Rectal smooth muscle tissue (tissue), 1 donor: ENCODE measurements around the gene RUFY4.

Experiments
- H3K27ac ChIP-seq: one replicate; pipeline ENCODE4 v1.7.0; 2013; ENCODE audit warnings: low read depth, low read length, inconsistent platforms
- H3K27me3 ChIP-seq: one replicate; pipeline ENCODE4 v1.7.0; 2013; ENCODE audit warnings: low read length; ENCODE audit not compliant: control insufficient read depth, insufficient read depth
- H3K36me3 ChIP-seq: one replicate; pipeline ENCODE4 v1.7.0; 2013; ENCODE audit warnings: low read length; ENCODE audit not compliant: control insufficient read depth, insufficient read depth
- H3K4me1 ChIP-seq: one replicate; pipeline ENCODE4 v1.7.0; 2013; ENCODE audit warnings: low read length; ENCODE audit not compliant: control insufficient read depth, insufficient read depth
- H3K4me3 ChIP-seq: one replicate; pipeline ENCODE4 v1.7.0; 2013; ENCODE audit warnings: low read length
- H3K9ac ChIP-seq: one replicate; pipeline ENCODE4 v1.7.0; 2013; ENCODE audit warnings: low read length

Gene RUFY4

DNA sequence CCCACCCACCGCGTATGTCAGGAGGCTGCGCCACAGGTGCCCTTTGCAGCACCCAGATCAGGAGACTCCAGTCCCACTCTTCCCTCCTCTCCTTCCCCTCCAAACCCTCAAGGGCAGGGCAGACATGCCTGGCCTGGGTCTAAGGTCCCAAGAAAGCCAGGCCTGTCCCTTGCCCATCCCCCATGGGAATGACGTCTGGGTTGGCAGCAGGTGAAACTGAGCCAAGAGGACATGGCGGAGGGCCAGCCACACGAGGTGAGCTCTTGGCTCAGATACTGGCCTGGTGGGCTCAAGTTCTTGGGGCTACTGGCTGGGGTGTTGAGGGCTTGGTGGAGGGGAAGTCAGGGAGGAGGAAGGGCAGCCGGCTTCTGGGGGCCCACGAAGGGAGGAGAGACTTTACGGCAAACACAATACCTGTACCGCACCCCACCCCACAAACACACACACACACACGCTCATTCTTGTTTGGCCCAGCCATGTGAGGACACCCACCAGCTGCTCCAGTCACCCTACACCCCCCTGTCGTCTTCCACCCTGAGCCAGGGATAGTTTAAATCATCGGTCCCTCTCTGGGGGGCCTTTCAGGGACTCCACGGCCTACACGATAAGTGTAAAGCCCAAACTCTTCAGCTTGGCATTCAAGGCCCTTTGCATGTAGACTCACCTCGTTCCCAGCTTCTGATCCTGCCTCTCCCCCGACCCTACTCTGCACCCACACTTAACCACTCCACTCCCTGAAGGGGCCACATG, 42.2 kb upstream of the RUFY4 start:
- no peak overlapping the region for H3K9ac ChIP-seq
- no peaks in the 10 kb centered on the region for H3K4me1 ChIP-seq
- no peaks in the 10 kb centered on the region for H3K27me3 ChIP-seq
- H3K4me3 ChIP-seq = no peak overlapping the region
- H3K36me3 ChIP-seq = no peaks in the 10 kb centered on the region
- H3K27ac ChIP-seq = no peak overlapping the region

DNA sequence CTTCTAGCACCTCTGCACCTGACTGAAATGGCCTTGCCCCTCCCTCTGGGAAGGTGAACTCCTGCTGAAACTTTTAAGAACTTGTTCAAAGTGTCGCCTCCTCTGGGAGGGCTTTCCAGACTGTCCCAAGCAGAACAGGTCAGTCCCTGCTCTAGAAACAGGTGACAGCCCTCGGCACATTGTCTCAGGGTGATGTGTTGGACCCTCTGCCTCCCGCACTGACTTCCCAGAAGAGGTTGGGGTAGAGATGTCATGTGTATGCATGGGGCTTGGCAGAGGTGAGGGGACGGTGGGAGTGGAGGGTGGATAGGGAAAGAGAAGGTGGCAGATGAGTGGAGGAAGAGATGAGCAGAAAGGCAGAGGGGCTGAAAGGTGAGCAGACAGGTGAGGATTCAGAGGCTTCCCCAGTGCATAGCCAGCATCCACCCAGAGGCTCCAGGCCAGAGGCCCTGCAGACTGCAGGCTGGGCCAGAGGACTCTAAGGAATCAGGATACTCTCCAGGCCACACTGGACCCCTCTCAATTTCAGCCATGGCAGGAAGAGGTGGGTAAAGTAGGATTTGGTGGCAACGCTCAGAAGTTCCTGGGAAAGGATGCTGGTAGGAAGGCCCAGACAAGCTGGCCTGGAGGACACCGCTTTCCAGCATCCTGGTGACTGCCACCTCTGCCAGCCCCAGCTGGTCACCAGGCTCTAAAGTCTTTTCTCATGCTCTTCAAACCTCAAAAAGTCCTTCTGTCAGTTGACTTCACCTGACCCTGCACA, 41.4 kb upstream of the RUFY4 start:
- no peaks in the 10 kb centered on the region for H3K36me3 ChIP-seq
- H3K27me3 ChIP-seq = no peaks in the 10 kb centered on the region
- H3K9ac ChIP-seq = no peak overlapping the region
- H3K4me1 ChIP-seq = no peaks in the 10 kb centered on the region
- H3K4me3 ChIP-seq = no peak overlapping the region
- H3K27ac ChIP-seq = no peak overlapping the region

DNA sequence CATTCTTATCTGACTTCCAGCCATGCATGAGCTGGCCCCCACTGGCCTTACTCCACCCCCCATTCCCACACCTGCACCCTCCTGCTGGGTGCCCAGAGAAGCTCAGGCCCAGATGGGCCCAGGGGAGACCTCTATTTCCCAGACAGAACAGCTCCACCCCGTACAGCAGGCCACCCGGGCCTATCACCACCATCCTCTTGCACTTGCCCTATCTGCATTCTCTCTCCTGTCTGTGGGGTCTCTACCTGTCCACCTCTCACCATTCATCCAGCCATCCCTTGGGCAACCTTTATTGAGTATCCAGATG, 40.9 kb upstream of the RUFY4 start:
- Histone ChIP-seq H3K9ac (no peak overlapping the region), H3K27me3 (no peaks in the 10 kb centered on the region), H3K4me3 (no peak overlapping the region), H3K4me1 (no peaks in the 10 kb centered on the region), H3K36me3 (no peaks in the 10 kb centered on the region), H3K27ac (no peak overlapping the region)

DNA sequence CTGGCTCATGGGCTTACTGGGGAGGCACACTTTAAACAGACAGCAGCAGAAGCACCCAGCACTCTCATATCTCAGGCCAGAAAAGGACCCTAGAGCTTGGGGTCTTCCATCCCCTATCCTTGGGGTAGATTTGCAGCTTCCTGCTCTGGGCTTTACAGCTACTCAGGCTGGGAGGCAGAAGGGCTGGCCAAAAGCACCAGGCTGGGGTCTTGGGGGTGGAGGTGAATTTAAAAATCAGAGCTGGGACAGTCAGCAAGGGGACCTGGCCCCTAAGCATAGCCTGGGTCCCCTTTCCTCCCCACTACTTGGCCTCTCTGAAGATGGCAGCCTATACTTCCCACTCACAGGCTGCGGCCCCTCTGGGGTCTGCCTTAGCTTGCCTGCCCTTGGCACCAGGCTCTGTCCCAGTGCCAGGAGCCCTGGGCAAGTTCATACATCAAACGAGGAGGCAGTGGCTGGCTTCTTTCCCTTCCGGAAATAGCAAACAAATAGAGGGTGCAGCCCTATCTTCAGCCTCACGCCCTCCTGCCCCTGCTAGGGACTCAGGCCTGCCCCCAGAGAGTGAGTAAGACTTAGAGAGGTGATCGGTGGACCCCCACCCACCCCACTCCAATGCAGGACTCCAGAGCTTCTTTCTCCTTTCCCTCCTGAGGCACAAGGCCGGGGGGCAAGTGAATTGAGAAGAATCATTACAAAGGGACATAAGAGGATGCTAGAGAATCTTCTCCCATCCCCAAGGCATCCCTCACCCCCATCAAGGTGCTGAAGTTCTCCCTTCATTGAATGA, 40.3 kb upstream of the RUFY4 start:
- H3K36me3 ChIP-seq = no peaks in the 10 kb centered on the region
- no peak overlapping the region for H3K27ac ChIP-seq
- no peak overlapping the region for H3K4me3 ChIP-seq
- no peaks in the 10 kb centered on the region for H3K27me3 ChIP-seq
- no peaks in the 10 kb centered on the region for H3K4me1 ChIP-seq
- no peak overlapping the region for H3K9ac ChIP-seq

DNA sequence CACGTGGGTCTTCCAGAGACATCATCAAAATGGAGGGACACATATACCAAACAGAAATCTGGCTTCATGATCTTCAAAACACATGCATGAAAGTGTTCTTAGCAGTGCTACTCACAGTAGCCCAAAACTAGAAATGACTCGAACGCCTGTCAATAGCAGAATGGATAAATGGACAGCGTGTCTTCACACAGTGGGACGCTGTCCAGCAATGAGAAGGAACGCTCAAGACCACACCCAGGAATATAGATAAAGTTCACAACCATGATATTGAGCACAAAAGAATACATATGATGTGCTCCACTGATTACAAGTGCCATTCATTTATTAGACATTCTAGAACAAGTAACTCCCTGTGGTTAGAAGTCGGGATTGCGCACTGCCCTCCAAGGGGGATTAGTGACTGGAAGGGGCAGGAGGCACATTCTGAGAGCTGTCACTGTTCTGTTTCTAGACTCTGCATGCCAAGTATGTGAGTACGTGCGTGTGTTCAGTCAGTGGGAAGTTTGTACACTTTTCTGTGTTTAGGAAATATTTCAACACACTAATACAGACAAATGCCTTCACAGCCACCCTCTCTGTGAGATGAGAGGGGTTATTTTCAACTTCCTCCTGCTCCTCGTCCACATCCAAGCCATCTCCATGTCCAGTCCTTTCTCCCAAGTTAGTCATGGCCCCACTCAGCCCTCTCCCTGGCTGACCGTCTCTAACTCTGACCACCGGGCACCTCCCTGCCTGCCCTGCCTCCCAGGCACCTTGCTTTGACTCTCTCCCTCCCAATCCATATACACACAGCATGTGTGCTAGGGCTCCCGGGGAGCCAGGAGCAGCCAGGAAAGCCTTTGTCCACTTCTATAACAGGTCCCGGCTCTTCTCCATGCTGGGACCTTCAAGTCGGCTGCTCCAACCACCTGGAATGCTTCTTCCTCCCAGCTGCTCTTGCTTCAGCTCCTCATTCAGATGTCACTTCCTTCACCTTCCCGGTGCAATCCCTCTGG, 39.4 kb upstream of the RUFY4 start:
- Histone ChIP-seq H3K4me1 (peaks cover 2% of the 10 kb centered on the region), H3K4me3 (no peak overlapping the region), H3K27me3 (no peaks in the 10 kb centered on the region), H3K9ac (no peak overlapping the region), H3K36me3 (no peaks in the 10 kb centered on the region), H3K27ac (no peak overlapping the region)

DNA sequence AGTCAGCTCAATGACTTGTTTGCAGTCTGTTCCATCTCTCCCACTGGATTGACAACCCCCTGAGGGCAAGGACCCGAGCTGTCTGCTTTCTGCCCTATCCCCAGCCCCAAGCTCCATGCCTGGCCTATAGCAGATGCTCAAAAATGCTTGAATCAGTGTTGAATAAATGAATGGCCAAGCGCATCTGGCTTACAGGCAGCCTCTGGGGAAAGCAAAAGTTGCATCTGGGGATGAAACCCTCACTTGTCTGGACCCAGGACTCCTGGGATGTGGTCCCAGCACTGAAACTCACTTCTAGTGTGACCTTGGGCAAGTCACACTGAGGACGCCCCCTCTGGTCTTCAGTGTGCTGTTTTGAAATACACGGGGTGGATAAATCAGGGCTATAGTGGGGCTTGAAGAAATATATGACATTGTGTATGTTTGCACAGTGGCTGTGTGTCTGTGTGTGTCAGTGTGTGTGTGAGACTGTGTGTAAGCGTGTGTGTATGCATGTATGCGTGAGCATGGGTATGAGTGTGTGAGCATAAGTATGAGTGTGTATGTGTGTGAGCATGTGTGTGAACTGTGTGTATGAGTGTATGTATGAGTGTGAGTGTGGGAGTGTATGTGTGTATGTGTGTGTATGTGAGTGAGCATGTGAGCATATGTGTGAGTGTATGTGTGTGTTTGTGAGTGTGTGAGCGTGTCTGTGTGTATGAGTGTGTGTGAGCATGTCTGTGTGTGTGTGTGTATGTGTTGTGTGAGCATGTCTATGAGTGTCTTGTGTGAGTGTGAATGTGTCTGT, 38.5 kb upstream of the RUFY4 start:
- H3K27ac ChIP-seq = no peak overlapping the region
- no peak overlapping the region for H3K9ac ChIP-seq
- H3K4me3 ChIP-seq = no peak overlapping the region
- peaks cover 2% of the 10 kb centered on the region for H3K4me1 ChIP-seq
- no peaks in the 10 kb centered on the region for H3K27me3 ChIP-seq
- no peaks in the 10 kb centered on the region for H3K36me3 ChIP-seq

DNA sequence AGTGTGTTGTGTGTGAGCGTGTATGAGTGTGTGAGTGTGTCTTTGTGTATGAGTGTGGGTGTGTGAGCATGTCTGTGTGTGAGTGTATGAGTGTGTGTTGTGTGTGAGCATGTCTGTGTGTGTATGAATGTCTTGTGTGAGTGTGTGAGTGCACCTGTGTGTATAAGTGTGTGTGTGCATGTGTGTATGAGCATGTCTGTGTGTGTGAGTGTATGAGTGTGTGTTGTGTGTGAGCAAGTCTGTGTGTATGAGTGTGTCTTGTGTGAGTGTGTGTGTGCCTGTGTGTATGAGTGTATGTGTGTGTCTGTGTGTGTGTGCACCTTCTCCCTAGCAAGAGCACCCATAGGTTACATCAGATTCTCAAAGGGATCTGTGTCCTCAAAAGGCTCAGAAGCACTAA, 37.8 kb upstream of the RUFY4 start:
- Histone ChIP-seq H3K27ac (no peak overlapping the region), H3K9ac (no peak overlapping the region), H3K4me1 (peaks cover 2% of the 10 kb centered on the region), H3K4me3 (no peak overlapping the region), H3K27me3 (no peaks in the 10 kb centered on the region), H3K36me3 (no peaks in the 10 kb centered on the region)

DNA sequence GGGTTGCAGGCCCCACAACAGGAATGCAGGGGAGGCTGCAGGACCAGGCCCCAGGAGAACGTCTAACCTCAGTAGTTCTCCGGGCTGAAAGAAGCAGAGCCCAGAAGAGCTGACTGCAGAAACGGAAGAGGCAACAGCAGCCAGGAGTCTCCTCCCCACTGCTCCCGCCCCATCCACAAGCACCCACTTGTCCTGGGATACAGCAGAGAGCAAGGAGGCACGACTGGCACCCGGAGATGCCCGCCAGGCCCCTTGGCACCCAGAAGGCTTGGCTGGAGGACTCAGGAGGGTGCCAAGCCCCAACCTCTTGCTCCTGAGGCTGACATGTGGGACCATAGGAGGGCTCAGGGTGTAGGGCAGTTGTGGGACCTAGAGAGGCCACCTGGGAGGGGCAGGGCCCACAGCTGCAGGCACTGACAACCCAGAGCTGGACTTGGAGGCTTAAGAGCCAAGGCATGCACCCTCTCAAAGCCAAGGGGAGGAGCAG, 37.2 kb upstream of the RUFY4 start:
- Histone ChIP-seq H3K27ac (no peak overlapping the region), H3K4me3 (no peak overlapping the region), H3K9ac (no peak overlapping the region), H3K36me3 (no peaks in the 10 kb centered on the region), H3K27me3 (no peaks in the 10 kb centered on the region), H3K4me1 (peaks cover 2% of the 10 kb centered on the region)

DNA sequence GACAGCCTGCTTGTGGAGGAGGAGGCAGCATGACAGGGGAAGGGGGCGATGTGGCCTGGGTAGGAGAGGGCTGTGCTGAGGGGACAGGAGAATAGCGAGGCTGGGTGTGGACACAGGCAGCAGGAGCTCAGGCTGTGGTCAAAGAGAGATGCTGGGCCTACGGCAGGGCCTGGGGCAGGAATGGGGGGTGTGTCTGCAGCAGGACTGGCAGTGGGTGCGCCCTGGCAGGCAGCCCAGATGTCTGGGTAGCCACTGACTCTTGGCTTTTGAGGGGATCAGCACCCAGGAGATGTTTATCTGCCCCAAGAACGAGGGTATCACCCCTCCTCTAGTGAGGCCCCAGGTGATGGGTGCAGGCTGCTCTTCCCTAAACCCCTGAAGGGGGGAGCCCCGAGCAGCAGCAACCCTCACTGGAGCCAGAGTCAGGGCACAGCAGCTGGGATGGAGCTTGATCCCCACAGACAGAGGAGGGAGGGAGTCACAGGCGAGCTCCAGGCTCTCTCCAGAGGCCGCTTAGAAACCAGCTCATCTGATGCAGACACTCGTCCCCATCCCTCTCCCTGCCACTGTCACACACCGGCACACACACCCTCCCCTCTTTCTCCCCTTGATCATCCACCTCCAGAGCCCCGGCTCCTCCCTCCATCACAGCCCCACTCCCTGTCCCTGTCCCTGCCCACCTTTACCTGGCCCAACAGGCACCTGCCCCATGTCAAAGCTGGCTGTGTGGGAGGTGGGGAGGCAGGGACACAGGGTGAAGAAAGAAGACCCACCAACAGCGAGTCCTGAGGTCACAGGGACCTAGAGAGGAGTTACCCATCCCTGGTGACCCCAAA, 36.5 kb upstream of the RUFY4 start:
- no peak overlapping the region for H3K9ac ChIP-seq
- no peak overlapping the region for H3K27ac ChIP-seq
- H3K4me1 ChIP-seq = peaks cover 2% of the 10 kb centered on the region
- H3K27me3 ChIP-seq = no peaks in the 10 kb centered on the region
- H3K4me3 ChIP-seq = no peak overlapping the region
- H3K36me3 ChIP-seq = no peaks in the 10 kb centered on the region

DNA sequence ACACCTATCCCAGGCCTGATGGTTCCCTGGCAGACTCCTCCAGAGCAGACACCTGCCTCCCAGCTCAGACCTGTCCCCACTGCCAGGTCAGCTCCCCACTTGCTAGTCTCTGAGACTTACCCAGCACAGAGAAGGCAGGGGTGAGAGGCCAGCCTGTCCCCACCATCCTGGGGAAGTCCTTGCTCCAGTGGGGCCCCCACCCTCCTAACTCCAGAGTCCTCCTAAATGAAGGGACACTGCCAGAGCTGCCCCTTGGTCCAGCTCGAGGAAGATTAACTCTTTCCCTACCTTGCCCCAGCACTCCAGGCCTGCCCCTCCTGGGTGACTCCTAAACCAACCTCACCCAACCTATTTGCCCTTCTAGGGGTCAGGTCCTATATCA, 35.9 kb upstream of the RUFY4 start:
- Histone ChIP-seq H3K27ac (no peak overlapping the region), H3K4me1 (peaks cover 2% of the 10 kb centered on the region), H3K36me3 (no peaks in the 10 kb centered on the region), H3K9ac (no peak overlapping the region), H3K27me3 (no peaks in the 10 kb centered on the region), H3K4me3 (no peak overlapping the region)
